Dendritic cell treated with granulocyte-macrophage colony-stimulating factor and Interleukin-4, amounts not matched to agents 40 ng/mL and 50 ng/mL, for 4 days (primary cell): ENCODE data around the gene UNC5B.
A peak's percentile ranks its signal among the peaks of the same experiment; 100 is the strongest.

Experiments used
- H3K27ac Mint-ChIP-seq: one replicate; pipeline ENCODE4 v1.8.0; 2022; ENCODE audit warnings: mild to moderate bottlenecking, mixed read lengths
- H3K27me3 Mint-ChIP-seq: one replicate; pipeline ENCODE4 v1.8.0; 2022; ENCODE audit warnings: mild to moderate bottlenecking, mixed read lengths
- H3K36me3 Mint-ChIP-seq: one replicate; pipeline ENCODE4 v1.8.0; 2022; ENCODE audit warnings: low read depth, mixed read lengths
- H3K4me1 Mint-ChIP-seq: one replicate; pipeline ENCODE4 v1.8.0; 2022; ENCODE audit warnings: low read depth, mixed read lengths
- H3K4me3 Mint-ChIP-seq: one replicate; pipeline ENCODE4 v1.8.0; 2022; ENCODE audit warnings: mild to moderate bottlenecking, moderate library complexity, mixed read lengths
- H3K9me3 Mint-ChIP-seq: one replicate; pipeline ENCODE4 v1.8.0; 2022; ENCODE audit warnings: mixed read lengths
- intact Hi-C: fragments of 100-400 bp; cut with micrococcal nuclease; formaldehyde crosslinking; loops from one replicate; pipeline ENCODE4 v1.15.0; 2022

Gene UNC5B

DNA sequence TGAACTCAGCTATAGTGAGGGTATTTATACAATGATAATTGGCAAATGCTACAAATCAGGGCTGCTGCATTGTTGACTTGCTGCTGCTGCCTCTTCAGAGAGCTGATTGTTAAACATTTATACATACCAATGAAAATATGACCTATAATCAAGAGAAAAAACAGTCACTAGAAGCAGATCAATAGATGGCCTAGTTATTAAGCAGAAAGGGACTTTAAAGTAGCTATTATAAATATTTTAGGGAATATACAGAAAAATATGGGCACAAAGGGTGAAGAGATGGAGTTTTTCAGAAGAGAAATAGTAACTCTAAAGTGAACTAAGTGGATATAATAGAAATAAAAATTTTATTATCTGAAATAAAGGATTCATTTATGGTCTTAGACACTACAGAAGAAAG lies 14.4 kb upstream of the UNC5B start:
- Mint-ChIP-seq H3K4me3 (no peak overlapping the region), H3K9me3 (peaks cover 21% of the 10 kb centered on the region), H3K4me1 (no peaks in the 10 kb centered on the region), H3K27me3 (peaks cover 10% of the 10 kb centered on the region), H3K36me3 (no peaks in the 10 kb centered on the region), H3K27ac (no peak overlapping the region)
- intact Hi-C loops: no loop called here

DNA sequence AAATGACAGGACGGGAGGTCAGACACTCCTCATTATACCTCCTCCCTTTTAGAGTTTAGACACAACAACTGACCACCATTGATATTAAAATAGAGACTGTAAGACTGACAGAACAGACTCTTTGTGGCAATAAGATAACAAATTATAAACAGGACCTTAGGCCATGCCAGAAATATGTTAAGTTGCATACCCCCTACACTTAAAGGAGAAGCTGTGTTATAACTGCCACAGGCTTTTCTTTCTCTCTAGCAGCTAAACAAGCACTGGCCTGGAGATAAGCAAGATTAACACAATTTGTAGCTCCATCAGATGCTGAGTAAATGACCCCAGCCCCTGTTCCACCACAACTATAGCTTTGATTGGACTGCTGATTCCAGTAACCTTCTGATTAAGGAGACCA lies 10.5 kb upstream of the UNC5B start:
- Mint-ChIP-seq H3K36me3 (no peaks in the 10 kb centered on the region), H3K27me3 (peaks cover 25% of the 10 kb centered on the region), H3K27ac (no peak overlapping the region), H3K4me1 (no peaks in the 10 kb centered on the region), H3K9me3 (peaks cover 21% of the 10 kb centered on the region), H3K4me3 (no peak overlapping the region)
- intact Hi-C loops: no loop called here

DNA sequence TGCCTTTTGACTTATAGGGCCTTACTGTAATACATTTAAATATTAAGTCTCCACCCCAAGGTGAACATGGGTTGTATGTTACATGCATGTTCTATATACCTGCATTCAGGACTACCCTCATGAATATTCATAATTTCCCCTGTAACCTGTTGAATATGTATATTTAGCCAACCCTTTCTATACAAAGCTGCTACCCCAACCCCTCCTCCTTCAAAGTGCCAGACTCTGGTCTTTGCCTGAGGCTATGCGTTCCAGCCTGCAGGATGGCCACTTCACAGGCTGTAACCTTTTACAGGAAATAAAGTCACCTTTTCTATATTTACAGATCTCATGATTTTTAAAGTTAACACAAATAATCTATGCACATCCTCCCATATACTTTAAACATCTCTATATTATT lies 10.1 kb upstream of the UNC5B start:
- peaks cover 18% of the 10 kb centered on the region for H3K9me3 Mint-ChIP-seq

GRCh38 chr10:71203124-71203523 lies 9.2 kb upstream of the UNC5B start:
- intact Hi-C loops: no loop called here
- Mint-ChIP-seq H3K36me3 (no peaks in the 10 kb centered on the region), H3K4me3 (no peak overlapping the region), H3K9me3 (peaks cover 10% of the 10 kb centered on the region), H3K27ac (no peak overlapping the region), H3K27me3 (peaks cover 31% of the 10 kb centered on the region), H3K4me1 (no peaks in the 10 kb centered on the region)

More for the DNA sequence above, 10.1 kb upstream of the UNC5B start:
- Mint-ChIP-seq H3K4me3 (no peak overlapping the region), H3K36me3 (no peaks in the 10 kb centered on the region), H3K27me3 (peaks cover 30% of the 10 kb centered on the region), H3K27ac (no peak overlapping the region), H3K4me1 (no peaks in the 10 kb centered on the region)
- intact Hi-C loops: no loop called here

DNA sequence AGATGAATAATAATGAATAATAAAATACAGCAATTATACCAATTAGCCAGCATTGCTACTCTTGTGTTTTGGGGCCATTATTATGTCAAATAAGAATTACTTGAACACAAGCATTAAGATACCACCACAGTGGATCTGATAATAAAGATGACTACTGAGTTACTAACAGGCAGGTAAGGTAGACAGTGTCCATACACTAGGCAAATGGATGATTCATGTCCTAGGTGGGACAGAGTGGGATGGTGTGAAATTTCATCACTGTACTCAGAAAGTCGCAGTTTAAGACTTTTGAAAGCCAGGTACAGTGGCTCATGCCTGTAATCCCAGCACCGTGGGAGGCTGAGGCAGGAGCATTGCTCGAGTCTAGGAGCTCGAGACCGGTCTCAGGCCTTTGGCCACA lies 8.7 kb upstream of the UNC5B start:
- H3K36me3 Mint-ChIP-seq: no peaks in the 10 kb centered on the region
- intact Hi-C loops: no loop called here
- H3K4me1 Mint-ChIP-seq: peaks cover 2% of the 10 kb centered on the region
- no peak overlapping the region for H3K4me3 Mint-ChIP-seq
- H3K9me3 Mint-ChIP-seq: peaks cover 4% of the 10 kb centered on the region
- H3K27me3 Mint-ChIP-seq: peaks cover 31% of the 10 kb centered on the region
- H3K27ac Mint-ChIP-seq: no peak overlapping the region

DNA sequence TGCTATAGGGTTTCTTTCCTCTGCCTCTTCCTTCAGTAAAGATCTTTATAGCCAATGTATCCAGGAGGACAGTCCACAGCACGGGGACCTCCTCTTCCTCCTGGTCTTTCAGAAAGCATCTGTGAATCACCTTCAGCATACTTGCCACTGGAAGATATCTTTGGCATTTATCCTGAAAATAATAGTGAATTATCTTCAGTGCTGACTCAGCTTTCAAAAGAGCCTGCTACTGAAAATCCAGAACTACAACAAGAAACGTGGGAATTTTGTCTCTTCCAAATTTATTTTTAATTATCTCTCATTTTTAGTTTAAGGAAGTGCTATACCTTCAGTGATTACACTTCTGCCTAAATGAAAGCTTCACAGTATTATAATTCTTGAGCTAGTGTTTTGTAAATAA lies 7.6 kb upstream of the UNC5B start:
- Mint-ChIP-seq H3K4me1 (peaks cover 5% of the 10 kb centered on the region), H3K27ac (no peak overlapping the region), H3K36me3 (no peaks in the 10 kb centered on the region), H3K4me3 (no peak overlapping the region), H3K27me3 (peaks cover 39% of the 10 kb centered on the region), H3K9me3 (no peaks in the 10 kb centered on the region)
- intact Hi-C loops: no loop called here

DNA sequence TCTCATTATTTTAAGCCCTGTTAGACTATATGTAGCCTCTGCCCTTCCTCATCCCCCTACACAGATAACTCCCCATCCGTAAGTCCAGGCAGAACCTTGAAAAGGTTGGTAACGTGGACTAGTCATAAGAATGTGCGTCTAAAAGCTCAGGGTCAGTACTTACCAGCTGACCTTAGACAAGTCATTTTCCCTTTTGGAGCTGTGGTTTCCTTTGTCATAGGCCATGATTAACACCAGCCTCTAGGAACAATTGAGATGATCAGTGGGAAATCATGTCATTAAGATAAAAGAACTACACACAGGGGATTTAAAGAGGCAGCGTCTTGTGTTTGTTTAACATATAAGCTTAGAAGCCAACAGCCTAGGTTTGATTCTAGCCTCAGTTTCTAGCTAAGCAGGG lies 6.9 kb upstream of the UNC5B start:
- intact Hi-C loops: no loop called here
- H3K36me3 Mint-ChIP-seq: no peaks in the 10 kb centered on the region
- peaks cover 43% of the 10 kb centered on the region for H3K27me3 Mint-ChIP-seq
- H3K9me3 Mint-ChIP-seq: no peaks in the 10 kb centered on the region
- H3K4me3 Mint-ChIP-seq: no peak overlapping the region
- peaks cover 5% of the 10 kb centered on the region for H3K4me1 Mint-ChIP-seq
- no peak overlapping the region for H3K27ac Mint-ChIP-seq

- Mint-ChIP-seq H3K27me3 (peaks cover 53% of the 10 kb centered on the region), H3K4me1 (peaks cover 5% of the 10 kb centered on the region), H3K36me3 (no peaks in the 10 kb centered on the region), H3K9me3 (no peaks in the 10 kb centered on the region), H3K27ac (peak overlapping the region; percentile 5), H3K4me3 (no peak overlapping the region)
- intact Hi-C loops: no loop called here
These were observed 5.5 kb upstream of the UNC5B start for GRCh38 chr10:71206911-71207310.

DNA sequence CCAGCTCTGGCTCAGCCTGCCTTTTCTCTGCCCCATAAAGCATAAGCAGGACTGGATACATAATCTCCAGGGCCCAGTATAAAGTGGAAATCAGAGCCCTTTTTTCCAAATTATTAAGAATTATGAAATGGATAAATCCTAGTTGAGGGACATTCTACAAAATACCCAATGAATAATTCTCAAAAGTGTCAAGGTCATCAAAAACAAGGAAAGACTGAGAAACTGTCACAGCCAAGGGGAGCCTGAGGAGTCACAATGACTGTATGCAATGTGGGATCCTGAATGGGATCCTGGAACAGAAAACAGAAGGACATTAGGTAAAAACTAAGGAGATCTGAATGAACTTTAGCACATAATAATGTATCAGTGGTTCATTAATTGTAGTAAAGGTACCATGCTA lies 4.8 kb upstream of the UNC5B start:
- no peak overlapping the region for H3K4me3 Mint-ChIP-seq

GRCh38 chr10:71209352-71209715 lies 3.0 kb upstream of the UNC5B start:
- Mint-ChIP-seq H3K27me3 (peaks cover 67% of the 10 kb centered on the region), H3K4me1 (peaks cover 22% of the 10 kb centered on the region), H3K27ac (no peak overlapping the region), H3K36me3 (no peaks in the 10 kb centered on the region), H3K9me3 (no peaks in the 10 kb centered on the region), H3K4me3 (no peak overlapping the region)
- intact Hi-C loops: loop anchor here (2.0 kb wide), 1 partner anchor 283 kb away; no protein-coding TSS in a partner anchor

More for the DNA sequence above, 4.8 kb upstream of the UNC5B start:
- Mint-ChIP-seq H3K27ac (peak overlapping the region; percentile 5), H3K36me3 (no peaks in the 10 kb centered on the region), H3K9me3 (no peaks in the 10 kb centered on the region), H3K4me1 (peaks cover 5% of the 10 kb centered on the region), H3K27me3 (peaks cover 55% of the 10 kb centered on the region)
- intact Hi-C loops: no loop called here

DNA sequence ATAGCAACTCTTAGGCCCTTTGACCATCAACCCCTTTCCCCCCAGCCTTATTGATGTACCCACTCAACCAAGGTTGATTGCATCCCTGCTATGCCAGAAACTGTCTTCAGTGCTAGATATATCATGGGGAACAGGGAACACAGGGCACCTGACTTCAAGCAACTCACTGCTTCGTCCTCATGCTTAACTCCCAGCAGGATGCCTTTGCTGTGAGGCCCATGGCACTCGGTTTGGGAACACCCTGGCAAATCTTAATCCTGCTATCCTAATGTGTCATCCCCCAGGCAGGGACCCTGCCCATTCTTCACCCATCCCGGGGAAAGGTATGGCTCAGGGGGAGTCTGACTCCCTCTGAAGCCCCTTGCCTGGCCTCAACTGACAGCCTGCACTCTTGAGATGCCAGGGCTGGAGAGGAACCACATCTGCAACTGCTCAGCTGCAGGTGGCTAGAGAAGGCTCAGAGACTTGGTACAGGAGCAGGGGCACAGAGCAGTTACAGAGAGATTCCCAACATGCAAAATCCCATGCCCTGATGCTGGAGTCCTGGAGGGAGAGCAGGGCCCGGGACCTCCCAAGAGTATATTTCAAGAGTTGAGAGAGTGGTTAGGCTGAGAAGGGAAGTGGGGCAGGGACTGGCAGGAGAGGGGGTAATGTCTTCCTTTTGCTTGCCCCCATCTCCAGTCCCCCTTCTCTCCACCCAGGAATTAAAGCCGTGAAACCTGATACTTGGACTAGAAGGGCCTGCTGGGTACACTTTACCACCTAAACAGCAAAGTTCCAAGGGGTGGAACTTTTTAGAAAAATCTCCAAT lies 2.4 kb upstream of the UNC5B start:
- no peak overlapping the region for H3K27ac Mint-ChIP-seq
- peaks cover 25% of the 10 kb centered on the region for H3K4me1 Mint-ChIP-seq
- H3K36me3 Mint-ChIP-seq: no peaks in the 10 kb centered on the region
- intact Hi-C loops: loop anchor here (2.0 kb wide), 1 partner anchor 283 kb away; no protein-coding TSS in a partner anchor
- H3K4me3 Mint-ChIP-seq: no peak overlapping the region
- no peaks in the 10 kb centered on the region for H3K9me3 Mint-ChIP-seq
- peaks cover 70% of the 10 kb centered on the region for H3K27me3 Mint-ChIP-seq

- no peaks in the 10 kb centered on the region for H3K9me3 Mint-ChIP-seq
- intact Hi-C loops: no loop called here
- no peaks in the 10 kb centered on the region for H3K36me3 Mint-ChIP-seq
- peaks cover 74% of the 10 kb centered on the region for H3K27me3 Mint-ChIP-seq
- H3K4me1 Mint-ChIP-seq: peaks cover 27% of the 10 kb centered on the region
- H3K27ac Mint-ChIP-seq: no peak overlapping the region
- no peak overlapping the region for H3K4me3 Mint-ChIP-seq
These were observed 1.9 kb upstream of the UNC5B start for GRCh38 chr10:71210542-71210871.

DNA sequence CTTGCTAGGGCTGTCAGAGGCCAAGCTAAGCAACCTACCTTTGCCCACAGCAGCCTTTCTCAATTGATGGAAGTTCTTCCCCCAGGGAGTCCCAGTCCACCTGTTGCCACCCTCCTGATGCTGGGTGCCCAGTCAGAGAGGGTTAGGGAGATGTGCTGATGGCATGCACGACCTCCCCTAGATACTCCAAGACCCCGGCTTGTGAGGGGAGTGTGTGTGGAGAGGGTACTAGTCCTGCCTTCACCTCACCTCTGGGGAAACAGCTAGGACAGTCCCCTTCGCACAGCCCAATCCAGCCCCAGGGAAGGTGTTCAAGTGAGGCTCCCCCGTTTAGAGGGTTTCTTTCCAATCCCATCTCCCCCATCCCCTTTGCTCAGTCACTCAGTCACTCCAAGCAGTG lies 1.3 kb upstream of the UNC5B start:
- Mint-ChIP-seq H3K36me3 (no peaks in the 10 kb centered on the region), H3K27ac (no peak overlapping the region), H3K9me3 (no peaks in the 10 kb centered on the region), H3K4me3 (no peak overlapping the region), H3K27me3 (peaks cover 79% of the 10 kb centered on the region), H3K4me1 (peaks cover 32% of the 10 kb centered on the region)
- intact Hi-C loops: no loop called here

DNA sequence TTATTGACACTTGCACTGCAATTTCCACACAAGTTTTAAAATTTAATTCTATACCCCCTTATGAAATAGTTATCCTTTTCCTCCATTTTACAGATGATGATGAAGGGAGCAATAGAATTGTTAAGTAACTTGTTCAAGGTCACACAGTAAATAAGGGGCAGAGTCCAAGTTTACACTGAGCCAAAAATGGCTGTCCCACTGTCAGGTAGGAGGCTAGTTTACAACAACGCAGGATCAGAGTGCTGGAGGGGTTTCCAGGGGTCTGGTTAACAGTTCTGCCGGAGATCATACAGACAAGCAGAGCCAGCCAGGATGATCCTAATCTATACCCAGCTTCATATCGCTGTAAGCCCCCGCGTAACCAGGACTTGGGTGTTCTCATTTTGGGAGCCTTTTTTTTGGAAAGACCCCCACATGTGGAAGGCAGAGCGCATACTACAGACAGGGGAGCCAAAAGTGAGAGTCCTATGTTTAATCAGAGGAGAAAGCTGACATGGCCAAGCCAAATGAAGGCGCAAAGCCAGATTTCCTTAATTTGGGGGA lies 524 bp upstream of the UNC5B start:
- no peaks in the 10 kb centered on the region for H3K9me3 Mint-ChIP-seq
- H3K27me3 Mint-ChIP-seq: peaks cover 79% of the 10 kb centered on the region
- H3K4me1 Mint-ChIP-seq: peaks cover 39% of the 10 kb centered on the region
- H3K4me3 Mint-ChIP-seq: peak overlapping the region; percentile 76
- H3K36me3 Mint-ChIP-seq: no peaks in the 10 kb centered on the region
- intact Hi-C loops: loop anchor here (2.0 kb wide), 1 partner anchor 23 kb away; no protein-coding TSS in a partner anchor
- peak overlapping the region; percentile 21 for H3K27ac Mint-ChIP-seq
